Stomach smooth muscle (tissue), 2 donors: ENCODE data around the gene PRORP.

Experiments used
- H3K27ac ChIP-seq: one replicate; pipeline ENCODE4 v1.7.0; 2013; ENCODE audit warnings: mild to moderate bottlenecking, low read length, inconsistent platforms
- H3K27me3 ChIP-seq, 2 donors: one replicate each; pipeline ENCODE4 v1.7.0; 2013; ENCODE audit warnings: low read length in 2 of 2; ENCODE audit not compliant: insufficient read depth in 2 of 2, control insufficient read depth in 1 of 2
- H3K36me3 ChIP-seq, 2 donors: one replicate each; pipeline ENCODE4 v1.7.0; 2013; ENCODE audit warnings: low read length in 2 of 2; ENCODE audit not compliant: control insufficient read depth in 2 of 2, insufficient read depth in 2 of 2
- H3K4me1 ChIP-seq: one replicate; pipeline ENCODE4 v1.7.0; 2013; ENCODE audit warnings: low read length; ENCODE audit not compliant: control insufficient read depth, insufficient read depth
- H3K4me3 ChIP-seq, 2 donors: one replicate each; pipeline ENCODE4 v1.7.0; 2013; ENCODE audit warnings: low read length in 2 of 2
- H3K9ac ChIP-seq, 2 donors: one replicate each; pipeline ENCODE4 v1.7.0; 2013; ENCODE audit warnings: low read length in 2 of 2, mild to moderate bottlenecking in 1 of 2
- H3K9me3 ChIP-seq, 2 donors: one replicate each; pipeline ENCODE4 v1.7.0; 2013; ENCODE audit warnings: low read length in 2 of 2; ENCODE audit not compliant: control insufficient read depth in 2 of 2
- donor health status: healthy.
- donor health status: Pancreatic carcinoma.

PRORP gene

DNA sequence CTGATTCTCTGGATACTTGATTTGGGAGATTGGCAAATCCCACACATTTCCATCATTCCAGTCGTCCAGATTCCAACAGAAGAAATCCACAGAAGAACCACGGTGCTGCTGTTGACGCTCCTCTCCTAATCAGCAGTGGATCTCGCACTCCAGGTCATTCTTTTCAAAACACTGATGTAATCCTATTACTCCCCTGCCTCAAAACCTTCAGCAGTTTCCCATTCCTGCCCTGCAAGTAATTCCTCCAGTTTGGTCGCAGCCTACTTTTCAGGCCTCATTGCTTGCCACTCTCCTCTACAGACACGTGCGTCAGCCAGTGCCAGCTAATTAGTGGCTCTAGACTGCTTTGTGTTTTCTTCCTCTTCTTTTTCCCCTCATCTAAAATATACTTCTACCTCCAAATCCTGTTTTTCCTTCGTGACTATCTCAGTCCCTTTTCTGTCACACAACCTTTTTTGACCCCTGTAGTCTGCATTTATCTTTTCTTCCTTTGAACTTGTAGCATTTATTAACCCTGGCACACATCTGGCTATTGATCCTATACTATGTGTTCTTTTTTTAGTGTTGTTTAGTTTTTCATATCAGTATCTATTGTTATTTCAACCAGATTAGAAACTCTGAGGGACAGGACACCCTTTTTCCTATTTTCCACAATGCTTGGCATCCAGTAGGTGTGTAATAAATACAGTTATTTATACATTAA, 36.8 kb downstream of the PRORP start:
- Histone ChIP-seq H3K9ac (no peak overlapping the region), H3K27me3 (no peaks in the 10 kb centered on the region), H3K36me3 (peaks cover 3 to 4% of the 10 kb centered on the region in 2 donors), H3K9me3 (no peaks in the 10 kb centered on the region), H3K4me3 (no peak overlapping the region), H3K27ac (no peak overlapping the region), H3K4me1 (no peaks in the 10 kb centered on the region)

- Histone ChIP-seq H3K4me1 (no peaks in the 10 kb centered on the region), H3K27me3 (no peaks in the 10 kb centered on the region), H3K4me3 (no peak overlapping the region), H3K36me3 (peaks cover 3 to 4% of the 10 kb centered on the region in 2 donors), H3K9ac (no peak overlapping the region), H3K9me3 (no peaks in the 10 kb centered on the region), H3K27ac (no peak overlapping the region)
These were observed 37.5 kb downstream of the PRORP start for GRCh38 chr14:35159742-35160409.

DNA sequence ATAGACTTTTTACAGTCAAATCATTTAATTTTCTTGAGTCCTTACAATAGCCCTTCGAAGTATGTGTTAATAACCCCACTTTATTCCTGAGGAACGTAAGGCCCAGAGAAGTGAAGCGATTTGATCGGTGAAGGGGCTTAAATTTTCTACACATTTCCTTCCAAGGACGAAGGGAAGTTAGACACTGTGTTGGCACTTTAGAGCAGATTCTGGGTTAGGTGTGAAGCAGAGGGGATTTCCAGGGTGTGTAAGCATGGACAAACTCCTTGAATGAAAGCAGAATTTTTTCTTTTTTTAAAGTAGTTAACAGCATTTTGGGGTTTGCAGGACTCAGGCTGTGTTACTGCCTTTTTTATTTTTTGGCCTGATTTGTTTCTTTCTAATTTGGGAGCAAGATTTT, 38.9 kb downstream of the PRORP start:
- Histone ChIP-seq H3K4me1 (no peaks in the 10 kb centered on the region), H3K27me3 (no peaks in the 10 kb centered on the region), H3K36me3 (peaks cover 3 to 4% of the 10 kb centered on the region in 2 donors), H3K9me3 (no peaks in the 10 kb centered on the region), H3K9ac (no peak overlapping the region), H3K4me3 (no peak overlapping the region), H3K27ac (no peak overlapping the region)

DNA sequence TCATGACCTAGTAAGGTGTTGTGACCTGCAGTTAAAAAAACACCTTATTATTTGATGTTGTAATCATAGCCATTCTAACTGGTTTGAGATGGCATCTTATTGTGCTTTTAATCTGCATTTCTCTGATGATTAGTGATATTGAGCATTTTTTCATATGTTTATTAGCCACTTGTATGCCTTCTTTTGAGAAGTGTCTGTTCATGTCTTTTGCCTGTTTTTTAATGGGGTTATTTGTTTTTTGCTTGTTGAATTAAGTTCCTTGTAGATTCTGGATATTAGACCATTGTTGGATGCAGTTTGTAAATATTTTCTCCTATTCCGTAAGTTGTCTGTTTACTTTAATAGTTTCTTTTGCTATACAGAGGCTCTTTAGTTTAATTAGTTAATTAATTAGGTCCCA, 41.0 kb downstream of the PRORP start:
- Histone ChIP-seq H3K4me3 (no peak overlapping the region), H3K9ac (no peak overlapping the region), H3K36me3 (peaks cover 3 to 4% of the 10 kb centered on the region in 2 donors), H3K9me3 (no peaks in the 10 kb centered on the region), H3K4me1 (no peaks in the 10 kb centered on the region), H3K27me3 (no peaks in the 10 kb centered on the region), H3K27ac (no peak overlapping the region)

- Histone ChIP-seq H3K4me3 (no peak overlapping the region), H3K9me3 (no peaks in the 10 kb centered on the region), H3K27me3 (no peaks in the 10 kb centered on the region), H3K4me1 (no peaks in the 10 kb centered on the region), H3K36me3 (no peaks in the 10 kb centered on the region), H3K9ac (no peak overlapping the region), H3K27ac (no peak overlapping the region)
These were observed 42.5 kb downstream of the PRORP start for GRCh38 chr14:35164849-35165248.

DNA sequence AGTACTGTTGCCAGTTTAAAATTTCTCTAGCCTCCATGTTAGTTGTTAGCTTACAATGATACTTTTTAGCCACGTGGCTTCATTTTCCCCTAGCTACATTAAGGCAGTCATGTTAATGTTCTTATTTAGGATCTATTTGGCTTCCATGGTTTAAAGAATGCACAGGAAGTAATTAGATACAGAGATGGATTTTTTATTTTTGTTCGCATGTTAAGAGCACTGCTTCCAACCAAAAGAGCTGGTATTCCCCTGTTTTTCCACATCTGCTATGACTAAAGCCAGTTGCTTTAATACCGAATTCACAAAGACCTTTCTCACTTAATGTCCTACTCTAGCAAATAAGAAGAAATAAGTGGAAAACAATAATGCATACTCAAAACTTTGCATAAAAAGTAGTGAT, 45.1 kb downstream of the PRORP start:
- Histone ChIP-seq H3K27me3 (no peaks in the 10 kb centered on the region), H3K9ac (no peak overlapping the region)

More for the DNA sequence above, 45.1 kb downstream of the PRORP start:
- Histone ChIP-seq H3K36me3 (no peaks in the 10 kb centered on the region), H3K9me3 (no peaks in the 10 kb centered on the region), H3K27ac (no peak overlapping the region), H3K4me3 (no peak overlapping the region), H3K4me1 (no peaks in the 10 kb centered on the region)
